ENCODE measurements around the gene PCDH11Y. TPM values are rescaled to one million over a fixed set of nuclear protein-coding genes. Genes with fewer than 3 reads are reported as not detected.
"Not testable (repeated sequence)": the region's sequence is repeated elsewhere in the genome, so short reads cannot be mapped to it uniquely, and the experiment has no call there.

Gene PCDH11Y
- not detected for total RNA-seq

- H3K4me3 Mint-ChIP-seq; H3K27ac Mint-ChIP-seq; H3K36me3 Mint-ChIP-seq; intact Hi-C loops (cut with micrococcal nuclease); H3K27me3 Mint-ChIP-seq; CTCF ChIA-PET; H3K9me3 Mint-ChIP-seq; POLR2A ChIA-PET; H3K4me1 Mint-ChIP-seq (ENCODE audit: low read depth): not testable (repeated sequence)
- DNase-seq = peak; percentile 31
Measured at GRCh38 chrY:5000057-5000456, at the start of gene PCDH11Y. Gene PCDH11Y (plus strand): TSS chrY:5000296. CDS start chrY:5057100, 56,804 bp downstream.

- H3K27ac Mint-ChIP-seq; H3K4me3 Mint-ChIP-seq; CTCF ChIA-PET; H3K9me3 Mint-ChIP-seq; H3K27me3 Mint-ChIP-seq; DNase-seq; intact Hi-C loops (cut with micrococcal nuclease); POLR2A ChIA-PET; H3K36me3 Mint-ChIP-seq; H3K4me1 Mint-ChIP-seq (ENCODE audit: low read depth): not testable (repeated sequence)
Measured at GRCh38 chrY:4967894-4968293, 32.2 kb upstream of the PCDH11Y start.

- CTCF ChIA-PET; H3K27me3 Mint-ChIP-seq; DNase-seq; H3K27ac Mint-ChIP-seq; intact Hi-C loops (cut with micrococcal nuclease); H3K4me1 Mint-ChIP-seq (ENCODE audit: low read depth); H3K9me3 Mint-ChIP-seq; POLR2A ChIA-PET; H3K36me3 Mint-ChIP-seq; H3K4me3 Mint-ChIP-seq: not testable (repeated sequence)
Measured at GRCh38 chrY:4991743-4992400, 8.2 kb upstream of the PCDH11Y start.

- H3K4me3 Mint-ChIP-seq; POLR2A ChIA-PET; H3K27me3 Mint-ChIP-seq; H3K27ac Mint-ChIP-seq; CTCF ChIA-PET; H3K4me1 Mint-ChIP-seq (ENCODE audit: low read depth); intact Hi-C loops (cut with micrococcal nuclease); DNase-seq; H3K9me3 Mint-ChIP-seq; H3K36me3 Mint-ChIP-seq: not testable (repeated sequence)
Measured at GRCh38 chrY:4994892-4995291, 5.2 kb upstream of the PCDH11Y start.

GRCh38 chrY:5002476-5003184 lies 2.5 kb downstream of the PCDH11Y start:
- H3K9me3 Mint-ChIP-seq; H3K36me3 Mint-ChIP-seq; intact Hi-C loops (cut with micrococcal nuclease); H3K4me3 Mint-ChIP-seq; H3K27ac Mint-ChIP-seq; H3K4me1 Mint-ChIP-seq (ENCODE audit: low read depth); DNase-seq; CTCF ChIA-PET; H3K27me3 Mint-ChIP-seq; POLR2A ChIA-PET: not testable (repeated sequence)

- intact Hi-C loops (cut with micrococcal nuclease); H3K27me3 Mint-ChIP-seq; H3K4me3 Mint-ChIP-seq; POLR2A ChIA-PET; H3K4me1 Mint-ChIP-seq (ENCODE audit: low read depth); H3K36me3 Mint-ChIP-seq; CTCF ChIA-PET; H3K9me3 Mint-ChIP-seq; DNase-seq; H3K27ac Mint-ChIP-seq: not testable (repeated sequence)
Measured at GRCh38 chrY:5038972-5039523, 39.0 kb downstream of the PCDH11Y start.

- DNase-seq; H3K9me3 Mint-ChIP-seq; H3K27ac Mint-ChIP-seq; POLR2A ChIA-PET; H3K4me1 Mint-ChIP-seq (ENCODE audit: low read depth); CTCF ChIA-PET; H3K36me3 Mint-ChIP-seq; intact Hi-C loops (cut with micrococcal nuclease); H3K4me3 Mint-ChIP-seq; H3K27me3 Mint-ChIP-seq: not testable (repeated sequence)
Measured at GRCh38 chrY:5083017-5083416, 82.9 kb downstream of the PCDH11Y start.

GRCh38 chrY:5182998-5183397 lies 182.9 kb downstream of the PCDH11Y start:
- POLR2A ChIA-PET; DNase-seq; H3K9me3 Mint-ChIP-seq; H3K36me3 Mint-ChIP-seq; intact Hi-C loops (cut with micrococcal nuclease); H3K4me1 Mint-ChIP-seq (ENCODE audit: low read depth); H3K4me3 Mint-ChIP-seq; H3K27me3 Mint-ChIP-seq; CTCF ChIA-PET; H3K27ac Mint-ChIP-seq: not testable (repeated sequence)

GRCh38 chrY:5215116-5215515 lies 215.0 kb downstream of the PCDH11Y start:
- CTCF ChIA-PET; DNase-seq; H3K27ac Mint-ChIP-seq; intact Hi-C loops (cut with micrococcal nuclease); H3K36me3 Mint-ChIP-seq; H3K4me3 Mint-ChIP-seq; POLR2A ChIA-PET; H3K27me3 Mint-ChIP-seq; H3K9me3 Mint-ChIP-seq; H3K4me1 Mint-ChIP-seq (ENCODE audit: low read depth): not testable (repeated sequence)

GRCh38 chrY:5324931-5325330 lies 324.8 kb downstream of the PCDH11Y start:
- POLR2A ChIA-PET; H3K9me3 Mint-ChIP-seq; H3K4me1 Mint-ChIP-seq (ENCODE audit: low read depth); H3K4me3 Mint-ChIP-seq; DNase-seq; H3K36me3 Mint-ChIP-seq; H3K27me3 Mint-ChIP-seq; CTCF ChIA-PET; H3K27ac Mint-ChIP-seq; intact Hi-C loops (cut with micrococcal nuclease): not testable (repeated sequence)

GRCh38 chrY:5342220-5342619 lies 342.1 kb downstream of the PCDH11Y start:
- DNase-seq; H3K4me3 Mint-ChIP-seq; H3K36me3 Mint-ChIP-seq; H3K9me3 Mint-ChIP-seq; H3K27ac Mint-ChIP-seq; POLR2A ChIA-PET; H3K4me1 Mint-ChIP-seq (ENCODE audit: low read depth); H3K27me3 Mint-ChIP-seq; intact Hi-C loops (cut with micrococcal nuclease); CTCF ChIA-PET: not testable (repeated sequence)

- H3K36me3 Mint-ChIP-seq; H3K4me1 Mint-ChIP-seq (ENCODE audit: low read depth); intact Hi-C loops (cut with micrococcal nuclease); H3K27me3 Mint-ChIP-seq; H3K27ac Mint-ChIP-seq; POLR2A ChIA-PET; H3K9me3 Mint-ChIP-seq; CTCF ChIA-PET; DNase-seq; H3K4me3 Mint-ChIP-seq: not testable (repeated sequence)
Measured at GRCh38 chrY:5543705-5544104, 543.6 kb downstream of the PCDH11Y start.

GRCh38 chrY:5638589-5638988 lies 638.5 kb downstream of the PCDH11Y start:
- H3K4me1 Mint-ChIP-seq (ENCODE audit: low read depth); intact Hi-C loops (cut with micrococcal nuclease); H3K9me3 Mint-ChIP-seq; CTCF ChIA-PET; DNase-seq; H3K4me3 Mint-ChIP-seq; H3K27ac Mint-ChIP-seq; H3K36me3 Mint-ChIP-seq; H3K27me3 Mint-ChIP-seq; POLR2A ChIA-PET: not testable (repeated sequence)

All from activated CD4-positive, alpha-beta memory T cell treated with anti-CD3 and anti-CD28 coated beads for 36 hours (primary cell).